ENCODE measurements around the gene YY2. TPM values are rescaled to one million over a fixed set of nuclear protein-coding genes. Genes with fewer than 3 reads are reported as not detected.

The YY2 gene
- total RNA-seq (1 to 10 TPM; 1.6 to 2.3 TPM), polyA plus RNA-seq (ENCODE audit: insufficient read length in 6 of 6) (1 to 10 TPM; 3.3 to 4.9 (median 4.6) TPM)
- long read RNA-seq, donor 1, partial matches to known transcripts: 0 of 1 reads
- long read RNA-seq, donor 1, other reads (novel, unspliced or antisense): 0 of 1 reads
- long read RNA-seq, donor 2, transcript YY2-201 (1 exons, 2,741 nt): major isoform, 8 of 8 reads
- long read RNA-seq, donor 2, partial matches to known transcripts: 0 of 8 reads
- long read RNA-seq, donor 2, other reads (novel, unspliced or antisense): 0 of 8 reads
- long read RNA-seq, donor 3, partial matches to known transcripts: 0 of 3 reads
- long read RNA-seq, donor 3, other reads (novel, unspliced or antisense): 0 of 3 reads
- long read RNA-seq, donor 4, partial matches to known transcripts: 0 of 1 reads
- long read RNA-seq, donor 4, other reads (novel, unspliced or antisense): 0 of 1 reads
- long read RNA-seq, donor 5, partial matches to known transcripts: 0 of 3 reads
- long read RNA-seq, donor 5, other reads (novel, unspliced or antisense): 0 of 3 reads
- long read RNA-seq, donor 6, partial matches to known transcripts: 0 of 2 reads
- long read RNA-seq, donor 6, other reads (novel, unspliced or antisense): 0 of 2 reads
- long read RNA-seq, donor 7: 0 reads
- long read RNA-seq, donor 8, transcript YY2-201 (1 exons, 2,741 nt): major isoform, 5 of 5 reads
- long read RNA-seq, donor 8, partial matches to known transcripts: 0 of 5 reads
- long read RNA-seq, donor 8, other reads (novel, unspliced or antisense): 0 of 5 reads
- long read RNA-seq, donor 9: 0 reads
- long read RNA-seq, donor 10: 0 reads
- long read RNA-seq, donor 11, partial matches to known transcripts: 0 of 2 reads
- long read RNA-seq, donor 11, other reads (novel, unspliced or antisense): 0 of 2 reads
- long read RNA-seq, donor 12, partial matches to known transcripts: 0 of 3 reads
- long read RNA-seq, donor 12, other reads (novel, unspliced or antisense): 0 of 3 reads

GRCh38 chrX:21855937-21856415, at the start of gene YY2:
TSS of gene YY2 (plus strand) at chrX:21855987. CDS start at chrX:21856485, 498 bp downstream.
- intact Hi-C loops (cut with DNase I): no loop called here
- Histone ChIP-seq H3K4me1 (no peaks in the 10 kb centered on the region), H3K4me3 (no peak within 1 kb of the TSS), H3K9me3 (no peaks in the 10 kb centered on the region), H3K36me3 (peaks cover 0 to 15% of the 10 kb centered on the region in 2 donors), H3K27me3 (no peaks in the 10 kb centered on the region), H3K27ac (no peak within 1 kb of the TSS)
- ATAC-seq (no peak), DNase-seq (no peak)
- TF ChIP-seq CTCF (IDR thresholded peaks at IDR 0.05): no peak

- TF ChIP-seq CTCF (IDR thresholded peaks at IDR 0.05): no peak
- Histone ChIP-seq H3K27ac (no peak overlapping the region), H3K4me1 (no peaks in the 10 kb centered on the region), H3K27me3 (no peaks in the 10 kb centered on the region), H3K36me3 (no peaks in the 10 kb centered on the region), H3K4me3 (no peak overlapping the region), H3K9me3 (no peaks in the 10 kb centered on the region)
- intact Hi-C loops (cut with DNase I): no loop called here
- DNase-seq (no peak), ATAC-seq (no peak)
Observed at GRCh38 chrX:21806691-21807090, 49.1 kb upstream of the YY2 start.

GRCh38 chrX:21811832-21812231, 44.0 kb upstream of the YY2 start:
- ATAC-seq (no peak), DNase-seq (no peak)
- Histone ChIP-seq H3K27me3 (no peaks in the 10 kb centered on the region), H3K4me3 (no peak overlapping the region), H3K9me3 (no peaks in the 10 kb centered on the region), H3K27ac (no peak overlapping the region), H3K4me1 (no peaks in the 10 kb centered on the region), H3K36me3 (no peaks in the 10 kb centered on the region)
- intact Hi-C loops (cut with DNase I): no loop called here
- no peak for TF ChIP-seq CTCF (IDR thresholded peaks at IDR 0.05)

- Histone ChIP-seq H3K4me1 (no peaks in the 10 kb centered on the region), H3K4me3 (no peak overlapping the region), H3K27me3 (no peaks in the 10 kb centered on the region), H3K27ac (no peak overlapping the region), H3K9me3 (no peaks in the 10 kb centered on the region), H3K36me3 (no peaks in the 10 kb centered on the region)
- DNase-seq (no peak), ATAC-seq (no peak)
- intact Hi-C loops (cut with DNase I): no loop called here
- TF ChIP-seq CTCF (IDR thresholded peaks at IDR 0.05): no peak
Observed at GRCh38 chrX:21812628-21813027, 43.2 kb upstream of the YY2 start.

All from left lung (tissue), 14 donors.